Ishikawa (cell line): ENCODE data around the gene MORC3.

Source experiments
- CEBPB ChIP-seq: IDR thresholded peaks from 2 replicates; pipeline ENCODE4 v1.6.1; 2012
- CREB1 ChIP-seq: IDR thresholded peaks from 2 replicates; pipeline ENCODE4 v1.6.1; 2012; ENCODE audit warnings: low read depth
- EGR1 ChIP-seq: IDR thresholded peaks from 2 replicates; pipeline ENCODE4 v1.6.1; 2012
- EP300 ChIP-seq: IDR thresholded peaks from 2 replicates; pipeline ENCODE4 v1.6.1; 2012; ENCODE audit warnings: borderline replicate concordance
- FOXM1 ChIP-seq: IDR thresholded peaks from 2 replicates; pipeline ENCODE4 v1.6.1; 2012; ENCODE audit warnings: low read depth, borderline replicate concordance
- MAX ChIP-seq: IDR thresholded peaks from 2 replicates; pipeline ENCODE4 v1.6.1; 2012
- NFIC ChIP-seq: IDR thresholded peaks from 2 replicates; pipeline ENCODE4 v1.6.1; 2012
- RAD21 ChIP-seq: IDR thresholded peaks from 2 replicates; pipeline ENCODE4 v1.6.1; 2012; ENCODE audit warnings: low read depth
- REST ChIP-seq: IDR thresholded peaks from 2 replicates; pipeline ENCODE4 v1.6.1; 2012; ENCODE audit warnings: low read depth, mild to moderate bottlenecking
- TAF1 ChIP-seq: IDR thresholded peaks from 2 replicates; pipeline ENCODE4 v1.6.1; 2012; ENCODE audit warnings: low read depth, mild to moderate bottlenecking
- TCF12 ChIP-seq: IDR thresholded peaks from 2 replicates; pipeline ENCODE4 v1.6.1; 2012; ENCODE audit warnings: low read depth
- TEAD4 ChIP-seq: IDR thresholded peaks from 2 replicates; pipeline ENCODE4 v1.6.1; 2012
- USF1 ChIP-seq: IDR thresholded peaks from 2 replicates; pipeline ENCODE4 v1.6.1; 2012
- YY1 ChIP-seq: IDR thresholded peaks from 2 replicates; pipeline ENCODE4 v1.6.1; 2012; ENCODE audit warnings: low read depth
- ZBTB7A ChIP-seq: IDR thresholded peaks from 2 replicates; pipeline ENCODE4 v1.6.1; 2012; ENCODE audit warnings: low read depth

The MORC3 gene

GRCh38 chr21:36397606-36398005 lies 77.6 kb downstream of the MORC3 start:
- TF ChIP-seq TCF12 (no peak), CEBPB (no peak)

- no peak for TF ChIP-seq ZBTB7A
- no peak for TF ChIP-seq USF1
- no peak for TF ChIP-seq RAD21
- no peak for TF ChIP-seq NFIC
- no peak for TF ChIP-seq FOXM1
- no peak for TF ChIP-seq REST
- TF ChIP-seq CEBPB: no peak
- no peak for TF ChIP-seq TAF1
- TF ChIP-seq TEAD4: no peak
- no peak for TF ChIP-seq TCF12
- TF ChIP-seq EGR1: no peak
Observed at GRCh38 chr21:36400719-36401118, 80.7 kb downstream of the MORC3 start.

- no peak for TF ChIP-seq CEBPB
- no peak for TF ChIP-seq NFIC
- TF ChIP-seq MAX: no peak
- no peak for TF ChIP-seq USF1
- no peak for TF ChIP-seq REST
- TF ChIP-seq TEAD4: no peak
- TF ChIP-seq FOXM1: no peak
Observed at GRCh38 chr21:36402339-36402738, 82.3 kb downstream of the MORC3 start.

- TF ChIP-seq RAD21 (no peak), CREB1 (no peak), TAF1 (no peak), TEAD4 (no peak), ZBTB7A (no peak), USF1 (no peak), CEBPB (no peak), FOXM1 (no peak), NFIC (no peak), REST (no peak), EP300 (no peak), EGR1 (no peak), MAX (no peak)
Observed at GRCh38 chr21:36403713-36404112, 83.7 kb downstream of the MORC3 start.

GRCh38 chr21:36408568-36408967 lies 88.6 kb downstream of the MORC3 start:
- TF ChIP-seq TCF12 (no peak), TEAD4 (no peak), EGR1 (no peak), MAX (no peak), YY1 (no peak), CEBPB (no peak), CREB1 (no peak), FOXM1 (no peak), TAF1 (no peak), ZBTB7A (no peak), NFIC (no peak), RAD21 (no peak), USF1 (no peak)
